ENCODE measurements around the gene ASPRV1. TPM values are rescaled to one million over a fixed set of nuclear protein-coding genes. Genes with fewer than 3 reads are reported as not detected.
A peak's percentile ranks its signal among the peaks of the same experiment; 100 is the strongest.

ASPRV1 gene
- total RNA-seq, 4 donors from 2014 or later, result 1.6 to 4.1 (median 2.9) TPM

DNA sequence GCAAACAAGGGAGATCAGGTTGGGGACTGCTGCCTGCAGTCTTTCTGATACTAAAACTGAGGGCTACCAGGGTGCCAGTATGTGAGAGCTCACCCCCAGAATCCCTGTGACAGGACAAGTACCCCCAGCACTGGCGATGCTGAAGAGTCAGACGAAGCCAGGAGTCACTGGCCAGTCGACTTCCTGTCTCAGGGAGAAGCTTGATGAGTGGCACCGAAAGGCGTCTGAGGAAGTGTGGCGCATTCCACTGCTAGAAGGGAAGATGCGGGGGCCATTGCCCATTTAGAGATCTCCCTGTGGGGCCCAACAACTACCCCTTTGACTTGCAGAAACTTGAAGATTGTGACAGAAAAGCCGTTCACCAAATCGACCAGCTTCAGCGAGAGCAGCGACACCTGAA is 24.5 kb downstream of the ASPRV1 start:
- peaks cover 0 to 66% (median 7%) of the 10 kb centered on the region in 3 donors for H3K36me3 ChIP-seq
- peaks cover 0 to 13% (median 3%) of the 10 kb centered on the region in 4 donors for H3K4me1 ChIP-seq
- no peaks in the 10 kb centered on the region for H3K9me3 ChIP-seq
- H3K27me3 ChIP-seq, result no peaks in the 10 kb centered on the region
- DNase-seq, result no peak
- TF ChIP-seq POLR2A (IDR thresholded peaks at IDR 0.05), result no peak
- TF ChIP-seq, protein P1, sequence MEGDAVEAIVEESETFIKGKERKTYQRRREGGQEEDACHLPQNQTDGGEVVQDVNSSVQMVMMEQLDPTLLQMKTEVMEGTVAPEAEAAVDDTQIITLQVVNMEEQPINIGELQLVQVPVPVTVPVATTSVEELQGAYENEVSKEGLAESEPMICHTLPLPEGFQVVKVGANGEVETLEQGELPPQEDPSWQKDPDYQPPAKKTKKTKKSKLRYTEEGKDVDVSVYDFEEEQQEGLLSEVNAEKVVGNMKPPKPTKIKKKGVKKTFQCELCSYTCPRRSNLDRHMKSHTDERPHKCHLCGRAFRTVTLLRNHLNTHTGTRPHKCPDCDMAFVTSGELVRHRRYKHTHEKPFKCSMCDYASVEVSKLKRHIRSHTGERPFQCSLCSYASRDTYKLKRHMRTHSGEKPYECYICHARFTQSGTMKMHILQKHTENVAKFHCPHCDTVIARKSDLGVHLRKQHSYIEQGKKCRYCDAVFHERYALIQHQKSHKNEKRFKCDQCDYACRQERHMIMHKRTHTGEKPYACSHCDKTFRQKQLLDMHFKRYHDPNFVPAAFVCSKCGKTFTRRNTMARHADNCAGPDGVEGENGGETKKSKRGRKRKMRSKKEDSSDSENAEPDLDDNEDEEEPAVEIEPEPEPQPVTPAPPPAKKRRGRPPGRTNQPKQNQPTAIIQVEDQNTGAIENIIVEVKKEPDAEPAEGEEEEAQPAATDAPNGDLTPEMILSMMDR (IDR thresholded peaks at IDR 0.05), result no peak
- no peak overlapping the region for H3K27ac ChIP-seq
- no peak overlapping the region for H3K4me3 ChIP-seq

DNA sequence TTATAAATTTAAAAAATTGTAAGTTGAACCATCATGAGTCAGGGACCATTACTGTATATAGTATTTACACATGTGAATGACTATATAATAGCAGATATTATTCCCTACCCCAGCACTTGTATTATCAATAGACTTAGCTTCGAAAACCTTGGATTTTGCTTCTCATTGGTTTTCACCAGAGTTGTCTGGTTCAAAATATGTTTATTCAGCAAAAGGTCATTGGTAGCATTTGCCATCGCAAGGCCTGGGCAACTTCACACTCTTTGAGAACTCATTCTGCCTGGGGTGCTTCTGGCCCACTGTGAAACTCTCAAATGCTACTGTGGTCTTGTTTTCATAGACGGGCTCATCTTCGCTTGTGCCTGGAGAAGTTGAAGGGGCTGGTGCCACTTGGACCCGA is 26.4 kb downstream of the ASPRV1 start:
- H3K4me3 ChIP-seq, result no peak overlapping the region
- DNase-seq, result no peak
- H3K4me1 ChIP-seq, result peaks cover 0 to 15% (median 3%) of the 10 kb centered on the region in 4 donors
- no peaks in the 10 kb centered on the region for H3K9me3 ChIP-seq
- H3K36me3 ChIP-seq, result peaks cover 0 to 50% (median 7%) of the 10 kb centered on the region in 3 donors
- no peaks in the 10 kb centered on the region for H3K27me3 ChIP-seq
- H3K27ac ChIP-seq, result peak overlapping the region in 1 of 4 donors; percentile 25
- TF ChIP-seq, protein P1 (IDR thresholded peaks at IDR 0.05), result no peak
- no peak for TF ChIP-seq POLR2A (IDR thresholded peaks at IDR 0.05)

DNA sequence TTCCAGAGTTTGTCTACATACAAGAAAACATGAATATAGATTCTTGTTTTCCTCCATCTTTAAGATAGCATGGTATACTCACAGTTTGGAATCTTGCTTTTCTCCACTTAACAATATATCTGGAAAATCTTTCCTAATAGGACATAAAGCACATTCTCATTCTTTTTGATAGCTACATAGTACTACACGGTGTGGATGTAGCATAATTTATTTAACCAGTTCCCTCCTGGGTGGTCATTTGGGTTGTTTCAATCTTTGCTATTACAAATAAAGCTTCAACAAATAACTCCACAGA is 26.9 kb downstream of the ASPRV1 start:
- H3K4me1 ChIP-seq, result peaks cover 0 to 15% (median 3%) of the 10 kb centered on the region in 4 donors
- H3K27ac ChIP-seq, result peak overlapping the region in 3 of 4 donors; percentile 45 to 86 (median 68)
- TF ChIP-seq, protein P1 (IDR thresholded peaks at IDR 0.05), result no peak
- TF ChIP-seq POLR2A (IDR thresholded peaks at IDR 0.05), result no peak
- H3K27me3 ChIP-seq, result no peaks in the 10 kb centered on the region
- no peaks in the 10 kb centered on the region for H3K9me3 ChIP-seq
- H3K36me3 ChIP-seq, result peaks cover 0 to 50% (median 7%) of the 10 kb centered on the region in 3 donors
- H3K4me3 ChIP-seq, result no peak overlapping the region
- DNase-seq, result no peak

DNA sequence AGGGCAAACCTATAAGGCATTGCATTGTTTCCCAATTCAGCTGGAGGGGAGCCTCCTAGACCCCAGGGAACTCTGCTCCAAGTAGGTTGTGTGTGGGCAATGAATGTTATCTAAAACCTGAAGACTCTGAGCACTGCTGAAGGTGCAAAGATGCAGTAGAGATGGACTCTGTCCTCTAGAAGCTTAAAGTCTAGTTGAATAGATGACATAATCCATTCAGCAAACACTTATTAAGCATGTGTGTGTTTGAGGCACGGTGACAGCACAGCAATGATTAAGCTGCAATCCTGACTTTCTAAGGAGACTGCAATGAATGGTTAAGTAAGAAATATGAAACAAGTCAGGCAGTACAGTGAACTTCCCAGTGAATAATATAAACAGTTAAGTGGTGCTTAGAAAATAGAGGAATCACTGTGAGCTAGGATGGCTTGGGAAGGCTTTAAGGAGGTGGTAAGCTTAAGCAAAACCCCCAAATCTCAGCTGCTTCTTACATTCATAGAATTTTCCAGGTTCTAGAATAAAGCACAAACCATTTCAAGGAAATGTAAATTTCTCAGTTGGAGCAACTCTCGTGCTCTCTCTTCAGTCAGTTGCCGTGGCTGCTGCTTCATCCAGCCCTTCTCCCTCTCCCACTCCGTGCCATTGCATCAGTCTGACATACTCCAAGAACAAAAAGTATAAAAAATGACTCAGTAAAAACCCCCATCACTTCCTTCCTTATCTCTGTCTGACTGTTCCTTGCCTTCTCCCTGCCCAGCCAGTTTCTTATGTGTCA is 27.4 kb downstream of the ASPRV1 start:
- no peak for DNase-seq
- Histone ChIP-seq H3K27ac (peak overlapping the region in 3 of 4 donors; percentile 45 to 86 (median 77)), H3K36me3 (peaks cover 0 to 50% (median 7%) of the 10 kb centered on the region in 3 donors)

DNA sequence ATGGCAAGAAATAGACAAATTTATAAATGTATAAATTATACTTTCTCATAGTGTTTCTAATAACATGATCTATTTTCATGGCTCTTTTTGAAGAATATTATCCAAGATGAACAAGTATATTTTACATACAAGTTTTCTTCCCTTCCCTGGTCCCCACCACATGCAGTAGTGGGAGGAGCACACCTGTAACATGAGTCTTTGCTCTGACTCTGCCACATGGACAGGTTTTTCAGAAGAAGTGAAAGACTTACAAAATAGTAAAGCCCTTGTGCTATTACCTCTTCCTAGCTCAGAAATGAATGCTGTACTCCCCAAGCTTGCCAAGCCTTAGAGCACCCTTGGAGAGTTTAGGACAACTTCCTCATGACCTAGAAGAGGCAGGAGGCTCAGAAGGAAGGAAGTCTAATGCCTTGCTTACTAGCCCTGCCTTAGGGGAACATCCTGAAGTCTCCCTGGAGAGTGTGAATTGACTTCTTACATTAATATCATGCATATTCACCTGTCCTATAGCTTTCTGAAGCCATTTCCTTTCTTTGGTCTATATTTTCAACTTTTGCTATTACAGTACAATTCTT is 28.1 kb downstream of the ASPRV1 start:
- no peak overlapping the region for H3K4me3 ChIP-seq
- H3K36me3 ChIP-seq, result peaks cover 0 to 50% (median 7%) of the 10 kb centered on the region in 3 donors
- H3K27me3 ChIP-seq, result no peaks in the 10 kb centered on the region
- H3K9me3 ChIP-seq, result no peaks in the 10 kb centered on the region
- TF ChIP-seq POLR2A (IDR thresholded peaks at IDR 0.05), result no peak
- TF ChIP-seq, protein P1 (IDR thresholded peaks at IDR 0.05), result no peak
- H3K4me1 ChIP-seq, result peaks cover 0 to 15% (median 3%) of the 10 kb centered on the region in 4 donors
- no peak for DNase-seq
- H3K27ac ChIP-seq, result peak overlapping the region in 3 of 4 donors; percentile 42 to 86 (median 77)

More for the DNA sequence above, 27.4 kb downstream of the ASPRV1 start:
- Histone ChIP-seq H3K27me3 (no peaks in the 10 kb centered on the region), H3K9me3 (no peaks in the 10 kb centered on the region), H3K4me1 (peaks cover 0 to 15% (median 3%) of the 10 kb centered on the region in 4 donors), H3K4me3 (no peak overlapping the region)
- TF ChIP-seq POLR2A (IDR thresholded peaks at IDR 0.05), result peak in 1 of 2 donors; percentile 62
- TF ChIP-seq, protein P1 (IDR thresholded peaks at IDR 0.05), result no peak
